Stimulated activated naive CD4-positive, alpha-beta T cell treated with Interleukin-2 at 50 U/mL for 16 hours (primary cell): ENCODE results near the gene GLIPR2.
"Not testable (repeated sequence)": the region's sequence is repeated elsewhere in the genome, so short reads cannot be mapped to it uniquely, and the experiment has no call there.

Experiments used
- DNase-seq: peaks from one replicate; lab custom pipeline; 2025; lab: John Stamatoyannopoulos, UW

The GLIPR2 gene

GRCh38 chr9:36163049-36163785 is 26.7 kb downstream of the GLIPR2 start:
- no peak for DNase-seq

GRCh38 chr9:36163786-36164170 is 27.2 kb downstream of the GLIPR2 start:
- DNase-seq: no peak

GRCh38 chr9:36164372-36164771 is 27.8 kb downstream of the GLIPR2 start:
- no peak for DNase-seq

GRCh38 chr9:36164989-36165388 is 28.5 kb downstream of the GLIPR2 start:
- DNase-seq: no peak

GRCh38 chr9:36165826-36166167 is 29.3 kb downstream of the GLIPR2 start:
- no peak for DNase-seq

- peak; percentile 74 for DNase-seq
Observed at GRCh38 chr9:36166168-36166927, 29.8 kb downstream of the GLIPR2 start.

- DNase-seq: no peak
Observed at GRCh38 chr9:36169166-36169565, 32.6 kb downstream of the GLIPR2 start, which contains the start of gene CCIN. TSS of gene CCIN (plus strand) at chr9:36169388. CDS start at chr9:36169503, 115 bp downstream.

GRCh38 chr9:36169708-36170107 is 33.2 kb downstream of the GLIPR2 start:
- no peak for DNase-seq

- DNase-seq: no peak
Observed at GRCh38 chr9:36170531-36170930, 34.0 kb downstream of the GLIPR2 start.

GRCh38 chr9:36173861-36174260 is 37.3 kb downstream of the GLIPR2 start:
- no peak for DNase-seq

GRCh38 chr9:36174271-36174670 is 37.7 kb downstream of the GLIPR2 start:
- DNase-seq: no peak

- no peak for DNase-seq
Observed at GRCh38 chr9:36174731-36175130, 38.2 kb downstream of the GLIPR2 start.

GRCh38 chr9:36175209-36175608 is 38.7 kb downstream of the GLIPR2 start:
- not testable (repeated sequence) for DNase-seq

- DNase-seq: not testable (repeated sequence)
Observed at GRCh38 chr9:36176496-36176895, 40.0 kb downstream of the GLIPR2 start.

GRCh38 chr9:36177571-36177970 is 41.0 kb downstream of the GLIPR2 start:
- DNase-seq: no peak

- not testable (repeated sequence) for DNase-seq
Observed at GRCh38 chr9:36180243-36180642, 43.7 kb downstream of the GLIPR2 start.

- DNase-seq: no peak
Observed at GRCh38 chr9:36187414-36187813, 50.9 kb downstream of the GLIPR2 start.

- DNase-seq: no peak
Observed at GRCh38 chr9:36188212-36188611, 51.7 kb downstream of the GLIPR2 start.

GRCh38 chr9:36189976-36190375 is 53.4 kb downstream of the GLIPR2 start:
- DNase-seq: no peak

GRCh38 chr9:36190388-36191289 is 54.1 kb downstream of the GLIPR2 start, which contains the start of gene CLTA:
TSS of gene CLTA (plus strand) at chr9:36190921. CDS start at chr9:36191057, 136 bp downstream.
- DNase-seq: peak; percentile 96

GRCh38 chr9:36191290-36191645 is 54.7 kb downstream of the GLIPR2 start:
- peak; percentile 42 for DNase-seq

- DNase-seq: no peak
Observed at GRCh38 chr9:36191686-36192085, 55.2 kb downstream of the GLIPR2 start.
